DOHH2 (cell line): ENCODE measurements around the gene KRTAP3-1.

Source experiments
- H3F3A ChIP-seq: fragments of 200-600 bp; sonication (generic), shearing (Covaris generic); 2 replicates; pipeline ENCODE4 v1.6.0; 2016; ENCODE audit warnings: antibody characterized with exemption, mild to moderate bottlenecking; ENCODE audit not compliant: control insufficient read depth, insufficient read depth
- H3K27ac ChIP-seq: fragments of 200-600 bp; sonication (generic); 2 replicates; pipeline ENCODE4 v1.5.1; 2014; ENCODE audit warnings: low read depth, mild to moderate bottlenecking, low read length, moderate library complexity
- H3K27me3 ChIP-seq: fragments of 200-600 bp; sonication (generic); 2 replicates; pipeline ENCODE4 v1.6.1; 2014; ENCODE audit warnings: mild to moderate bottlenecking, low read length, mixed read lengths; ENCODE audit not compliant: control insufficient read depth
- H3K36me3 ChIP-seq: fragments of 200-600 bp; sonication (generic); 2 replicates; pipeline ENCODE4 v1.6.1; 2014; ENCODE audit warnings: mild to moderate bottlenecking, low read length, moderate library complexity, mixed read lengths; ENCODE audit not compliant: control insufficient read depth
- H3K4me1 ChIP-seq: fragments of 200-600 bp; sonication (generic); 2 replicates; pipeline ENCODE4 v1.6.1; 2014; ENCODE audit warnings: mild to moderate bottlenecking, low read length, mixed read lengths; ENCODE audit not compliant: control insufficient read depth
- H3K4me2 ChIP-seq: fragments of 200-600 bp; sonication (generic); 2 replicates; pipeline ENCODE4 v1.6.0; 2014; ENCODE audit warnings: mild to moderate bottlenecking, low read length, moderate library complexity
- H3K4me3 ChIP-seq: fragments of 200-600 bp; sonication (generic); 2 replicates; pipeline ENCODE4 v1.5.1; 2014; ENCODE audit warnings: mild to moderate bottlenecking, low read length, mixed read lengths
- H3K79me2 ChIP-seq: fragments of 200-600 bp; sonication (generic); 2 replicates; pipeline ENCODE4 v1.6.1; 2014; ENCODE audit warnings: mild to moderate bottlenecking, low read length, mixed read lengths; ENCODE audit not compliant: control insufficient read depth
- H3K9me2 ChIP-seq: fragments of 200-600 bp; sonication (generic); replicated peaks from 2 replicates; pipeline ENCODE4 v1.6.1; 2014; ENCODE audit warnings: mild to moderate bottlenecking, low read length, mixed read lengths; ENCODE audit not compliant: control insufficient read depth
- H3K9me3 ChIP-seq: fragments of 200-600 bp; sonication (generic); 2 replicates; pipeline ENCODE4 v1.6.1; 2014; ENCODE audit warnings: antibody characterized with exemption, low read length, mixed read lengths; ENCODE audit not compliant: control insufficient read depth, insufficient read depth
- H4K20me1 ChIP-seq: fragments of 200-600 bp; sonication (generic); 2 replicates; pipeline ENCODE4 v1.6.0; 2014; ENCODE audit warnings: low read depth, mild to moderate bottlenecking, antibody characterized with exemption, low read length, moderate library complexity; ENCODE audit not compliant: control insufficient read depth, insufficient read depth
- EZH2phosphoT487 ChIP-seq: fragments of 200-600 bp; sonication (generic); IDR thresholded peaks from 2 replicates; pipeline ENCODE4 v1.6.1; 2017; ENCODE audit warnings: borderline replicate concordance, mild to moderate bottlenecking, antibody characterized with exemption, low read length, moderate library complexity, mixed read lengths
- TF ChIP-seq, protein P1 (sequence below): fragments of 200-600 bp; sonication (generic); IDR thresholded peaks from one replicate; pipeline ENCODE4 v1.5.1; 2014; ENCODE audit warnings: antibody characterized with exemption, mild to moderate bottlenecking, low read depth, low read length; ENCODE audit not compliant: poor library complexity, severe bottlenecking

The KRTAP3-1 gene

DNA sequence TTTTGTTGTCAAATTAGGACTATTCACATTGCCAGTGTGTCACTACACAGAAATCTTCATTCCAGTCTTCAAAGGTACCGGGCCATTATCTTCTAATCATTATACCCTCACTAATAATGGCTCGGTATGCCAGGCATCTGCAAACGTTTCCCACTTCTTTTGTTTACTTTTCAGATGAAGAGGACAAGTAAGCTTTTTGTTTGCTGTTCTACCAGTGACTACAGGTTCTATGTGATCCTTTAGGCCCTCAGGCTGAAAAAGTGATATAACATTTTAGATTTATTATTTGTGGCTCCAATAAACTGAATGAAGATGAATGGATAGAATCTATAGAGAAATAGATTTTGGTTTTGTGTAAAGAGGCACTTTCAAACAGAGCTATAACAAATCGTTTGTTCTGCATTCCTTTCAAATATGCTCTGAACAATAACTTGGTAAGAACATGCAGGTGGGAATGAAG is 403 bp upstream of the KRTAP3-1 start:
- no peak overlapping the region for H3K27ac ChIP-seq
- H3K4me2 ChIP-seq, result no peak overlapping the region
- no peaks in the 10 kb centered on the region for H3K79me2 ChIP-seq
- no peaks in the 10 kb centered on the region for H3K36me3 ChIP-seq
- no peaks in the 10 kb centered on the region for H3F3A ChIP-seq
- TF ChIP-seq, protein P1, sequence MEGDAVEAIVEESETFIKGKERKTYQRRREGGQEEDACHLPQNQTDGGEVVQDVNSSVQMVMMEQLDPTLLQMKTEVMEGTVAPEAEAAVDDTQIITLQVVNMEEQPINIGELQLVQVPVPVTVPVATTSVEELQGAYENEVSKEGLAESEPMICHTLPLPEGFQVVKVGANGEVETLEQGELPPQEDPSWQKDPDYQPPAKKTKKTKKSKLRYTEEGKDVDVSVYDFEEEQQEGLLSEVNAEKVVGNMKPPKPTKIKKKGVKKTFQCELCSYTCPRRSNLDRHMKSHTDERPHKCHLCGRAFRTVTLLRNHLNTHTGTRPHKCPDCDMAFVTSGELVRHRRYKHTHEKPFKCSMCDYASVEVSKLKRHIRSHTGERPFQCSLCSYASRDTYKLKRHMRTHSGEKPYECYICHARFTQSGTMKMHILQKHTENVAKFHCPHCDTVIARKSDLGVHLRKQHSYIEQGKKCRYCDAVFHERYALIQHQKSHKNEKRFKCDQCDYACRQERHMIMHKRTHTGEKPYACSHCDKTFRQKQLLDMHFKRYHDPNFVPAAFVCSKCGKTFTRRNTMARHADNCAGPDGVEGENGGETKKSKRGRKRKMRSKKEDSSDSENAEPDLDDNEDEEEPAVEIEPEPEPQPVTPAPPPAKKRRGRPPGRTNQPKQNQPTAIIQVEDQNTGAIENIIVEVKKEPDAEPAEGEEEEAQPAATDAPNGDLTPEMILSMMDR, result no peak
- no peak for TF ChIP-seq EZH2phosphoT487
- H3K4me3 ChIP-seq, result no peak overlapping the region
- H4K20me1 ChIP-seq, result no peaks in the 10 kb centered on the region
- H3K27me3 ChIP-seq, result peaks cover 4% of the 10 kb centered on the region; the same call in 1 of the 2 replicates
- no peaks in the 10 kb centered on the region for H3K4me1 ChIP-seq
- H3K9me2 ChIP-seq, result no peaks in the 10 kb centered on the region
- no peaks in the 10 kb centered on the region for H3K9me3 ChIP-seq

DNA sequence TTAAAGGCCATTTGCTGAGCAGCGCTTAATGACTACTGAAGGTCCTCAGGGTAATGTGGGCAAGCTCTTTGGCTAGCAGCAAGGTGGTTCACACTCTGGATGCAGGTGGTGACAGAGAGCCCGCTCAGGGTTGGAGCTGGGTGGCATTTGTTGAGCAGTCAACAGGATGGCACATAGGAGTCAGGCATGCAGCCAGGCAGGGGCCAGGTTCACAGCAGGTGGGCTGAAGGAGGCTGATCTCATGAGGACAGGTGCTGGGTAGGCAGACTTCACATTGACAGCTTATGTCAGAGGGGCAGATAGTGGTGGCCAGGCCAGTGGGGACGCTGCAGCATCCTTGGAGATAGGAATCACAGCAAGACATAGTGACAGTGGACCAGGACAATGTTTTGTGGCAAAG is 4.5 kb downstream of the KRTAP3-1 start:
- Histone ChIP-seq H3K27ac (no peak overlapping the region), H3K9me2 (no peaks in the 10 kb centered on the region), H3K9me3 (no peaks in the 10 kb centered on the region), H3K27me3 (peaks cover 10% of the 10 kb centered on the region), H3K4me3 (no peak overlapping the region), H3K79me2 (no peaks in the 10 kb centered on the region), H3K4me2 (no peak overlapping the region), H4K20me1 (no peaks in the 10 kb centered on the region), H3K36me3 (no peaks in the 10 kb centered on the region), H3F3A (no peaks in the 10 kb centered on the region), H3K4me1 (no peaks in the 10 kb centered on the region)
- TF ChIP-seq EZH2phosphoT487, result no peak
- TF ChIP-seq, protein P1, result no peak

DNA sequence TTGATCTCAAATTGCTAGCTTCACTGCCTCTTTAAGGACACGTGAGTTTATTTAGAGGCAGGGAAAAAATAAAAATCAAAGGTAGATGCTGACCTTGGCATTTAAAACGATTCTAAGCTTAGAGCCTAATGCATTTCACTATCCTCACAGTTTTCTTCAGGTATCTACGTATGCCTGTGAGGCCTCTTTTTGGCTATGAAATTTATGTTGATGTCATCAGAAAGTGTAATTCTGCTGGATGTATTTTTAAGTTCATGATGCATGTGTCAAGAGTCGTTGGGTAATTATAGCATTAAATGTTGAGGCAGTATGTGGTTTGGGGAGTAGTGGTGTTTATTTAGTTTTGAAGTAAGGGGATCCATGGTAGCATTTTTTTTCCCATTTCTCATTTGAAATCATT is 5.0 kb downstream of the KRTAP3-1 start:
- no peak overlapping the region for H3K4me3 ChIP-seq
- no peaks in the 10 kb centered on the region for H3K79me2 ChIP-seq
- H3F3A ChIP-seq, result no peaks in the 10 kb centered on the region
- peaks cover 10% of the 10 kb centered on the region for H3K27me3 ChIP-seq
- no peaks in the 10 kb centered on the region for H3K36me3 ChIP-seq
- H3K4me1 ChIP-seq, result no peaks in the 10 kb centered on the region
- no peak overlapping the region for H3K4me2 ChIP-seq
- no peak overlapping the region for H3K27ac ChIP-seq
- no peaks in the 10 kb centered on the region for H4K20me1 ChIP-seq
- no peak for TF ChIP-seq EZH2phosphoT487
- TF ChIP-seq, protein P1, result no peak
- H3K9me2 ChIP-seq, result no peaks in the 10 kb centered on the region
- H3K9me3 ChIP-seq, result no peaks in the 10 kb centered on the region
